ENCODE results near the gene UBQLN3.

UBQLN3 gene

GRCh38 chr11:5509803-5510202, at the start of gene UBQLN3:
Gene UBQLN3 (minus strand): TSS chr11:5509957. CDS start chr11:5509558, 399 bp downstream.
- no peak for DNase-seq

- no peak for DNase-seq
Observed at GRCh38 chr11:5557751-5558150, 48.0 kb upstream of the UBQLN3 start.

GRCh38 chr11:5556596-5557188, 46.9 kb upstream of the UBQLN3 start:
- DNase-seq: no peak

- DNase-seq: no peak
Observed at GRCh38 chr11:5553343-5553742, 43.6 kb upstream of the UBQLN3 start.

- no peak for DNase-seq
Observed at GRCh38 chr11:5550440-5551095, 40.8 kb upstream of the UBQLN3 start.

GRCh38 chr11:5548440-5548839, 38.7 kb upstream of the UBQLN3 start, which contains the start of gene OR52H1:
Gene OR52H1 (minus strand): TSS chr11:5548540. CDS start chr11:5545505, 3,035 bp downstream.
- no peak for DNase-seq

GRCh38 chr11:5547982-5548381, 38.2 kb upstream of the UBQLN3 start:
- DNase-seq: no peak

- no peak for DNase-seq
Observed at GRCh38 chr11:5546457-5546856, 36.7 kb upstream of the UBQLN3 start.

- DNase-seq: no peak
Observed at GRCh38 chr11:5541427-5541826, 31.7 kb upstream of the UBQLN3 start.

GRCh38 chr11:5536482-5536881, 26.7 kb upstream of the UBQLN3 start:
- no peak for DNase-seq

GRCh38 chr11:5534046-5534445, 24.3 kb upstream of the UBQLN3 start:
- no peak for DNase-seq

GRCh38 chr11:5531053-5531831, 21.5 kb upstream of the UBQLN3 start:
- DNase-seq: no peak

- no peak for DNase-seq
Observed at GRCh38 chr11:5528495-5528894, 18.7 kb upstream of the UBQLN3 start.

GRCh38 chr11:5527716-5528115, 18.0 kb upstream of the UBQLN3 start:
- DNase-seq: no peak

GRCh38 chr11:5524756-5525155, 15.0 kb upstream of the UBQLN3 start:
- no peak for DNase-seq

GRCh38 chr11:5522308-5522707, 12.6 kb upstream of the UBQLN3 start:
- DNase-seq: no peak

- DNase-seq: no peak
Observed at GRCh38 chr11:5521540-5521939, 11.8 kb upstream of the UBQLN3 start.

- DNase-seq: no peak
Observed at GRCh38 chr11:5516599-5516998, 6.8 kb upstream of the UBQLN3 start, which contains the start of gene UBQLNL. Gene UBQLNL (minus strand): TSS chr11:5516699. CDS start chr11:5516441, 258 bp downstream.

GRCh38 chr11:5514841-5515240, 5.1 kb upstream of the UBQLN3 start:
- DNase-seq: no peak

- DNase-seq: no peak
Observed at GRCh38 chr11:5508605-5509004, 1.2 kb downstream of the UBQLN3 start.

- no peak for DNase-seq
Observed at GRCh38 chr11:5507933-5508305, 1.8 kb downstream of the UBQLN3 start.

GRCh38 chr11:5507177-5507932, 2.4 kb downstream of the UBQLN3 start:
- no peak for DNase-seq

GRCh38 chr11:5505363-5506048, 4.3 kb downstream of the UBQLN3 start:
- no peak for DNase-seq

Data from SHP77 treated with DMSO at 0.1 percent for 48 hours (cell line).